K562 (cell line): ENCODE data around the gene JUND. TPM values are rescaled to one million over a fixed set of nuclear protein-coding genes. Genes with fewer than 3 reads are reported as not detected.

Experiments used
- ARNT ChIP-seq, 2 experiments: fragments of 450-650 bp; IDR thresholded peaks; 2 replicates each; pipeline ENCODE4 v1.6.1; 2016; ENCODE audit warnings: mild to moderate bottlenecking in 1 of 2
- GTF3C2 ChIP-seq: IDR thresholded peaks from 3 replicates; pipeline ENCODE4 v1.6.1; 2011; ENCODE audit warnings: borderline replicate concordance, mild to moderate bottlenecking, moderate library complexity; ENCODE audit not compliant: insufficient read length; ENCODE audit errors: extremely low read depth
- HDAC1 ChIP-seq, 2 experiments: fragments of 450-650 bp; IDR thresholded peaks; 2 replicates each; pipeline ENCODE4 v1.6.1; 2016 to 2017; ENCODE audit warnings: inconsistent platforms in 1 of 2, mild to moderate bottlenecking in 1 of 2, moderate library complexity in 1 of 2
- HNRNPH1 ChIP-seq: fragments of 200-400 bp; formaldehyde crosslinking; optimal IDR thresholded peaks from 2 replicates; pipeline ENCODE3; 2017; ENCODE audit warnings: low read depth, mild to moderate bottlenecking, low read length, moderate library complexity
- IRF2 ChIP-seq: sonication (generic); formaldehyde crosslinking; IDR thresholded peaks from 2 replicates; pipeline ENCODE4 v1.8.1; 2022; ENCODE audit warnings: mild to moderate bottlenecking, missing genetic modification reagents
- JUN ChIP-seq, 2 experiments: sonication (generic) in 1 of 2; formaldehyde crosslinking in 1 of 2; IDR thresholded peaks; 2 replicates each; pipeline versions ENCODE4 v1.6.1 to v1.8.0; 2012 to 2022; ENCODE audit warnings: borderline replicate concordance in 2 of 2, mild to moderate bottlenecking in 2 of 2, improper control_type of control experiment in 1 of 2, low read depth in 1 of 2, low read length in 1 of 2, missing genetic modification reagents in 1 of 2
- KDM1A ChIP-seq, 2 experiments: fragments of 450-650 bp; IDR thresholded peaks; 2 replicates each; pipeline ENCODE4 v1.6.1; 2016; ENCODE audit warnings: mild to moderate bottlenecking in 2 of 2
- MAFK ChIP-seq: IDR thresholded peaks from 2 replicates; pipeline ENCODE4 v1.6.1; 2011; ENCODE audit warnings: low read length, improper control_type of control experiment
- MEIS2 ChIP-seq: fragments of 450-650 bp; IDR thresholded peaks from 2 replicates; pipeline ENCODE4 v1.6.1; 2014; ENCODE audit warnings: mild to moderate bottlenecking; ENCODE audit not compliant: partially characterized antibody
- RBM17 ChIP-seq: fragments of 200-400 bp; formaldehyde crosslinking; IDR thresholded peaks from 2 replicates; pipeline ENCODE4 v1.6.1; 2017; ENCODE audit warnings: low read depth, mild to moderate bottlenecking, low read length, borderline replicate concordance
- SIN3A ChIP-seq, 2 experiments: fragments of 150-350 bp in 1 of 2; IDR thresholded peaks; 2 replicates each; pipeline ENCODE4 v1.6.1; 2011 to 2016; ENCODE audit warnings: borderline replicate concordance in 2 of 2, low read depth in 2 of 2, low read length in 2 of 2, mild to moderate bottlenecking in 2 of 2, moderate library complexity in 2 of 2; ENCODE audit not compliant: control insufficient read depth in 1 of 2
- SMAD1 ChIP-seq: fragments of 150-350 bp; IDR thresholded peaks from 2 replicates; pipeline ENCODE4 v1.6.1; 2014; ENCODE audit warnings: low read length, low read depth; ENCODE audit not compliant: partially characterized antibody
- SOX6 ChIP-seq: fragments of 450-650 bp; IDR thresholded peaks from 2 replicates; pipeline ENCODE4 v1.6.1; 2014; ENCODE audit warnings: mild to moderate bottlenecking
- XRCC3 ChIP-seq: fragments of 450-650 bp; IDR thresholded peaks from 2 replicates; pipeline ENCODE4 v1.6.1; 2017; ENCODE audit warnings: mild to moderate bottlenecking, moderate library complexity
- ZBTB1 ChIP-seq: sonication (generic); formaldehyde crosslinking; IDR thresholded peaks from 2 replicates; pipeline ENCODE4 v1.8.1; 2023; ENCODE audit warnings: missing genetic modification reagents, low read depth, mild to moderate bottlenecking, borderline replicate concordance
- ZNF324 ChIP-seq: fragments of 250-450 bp; sonication (Bioruptor Pico); IDR thresholded peaks from 2 replicates; pipeline ENCODE4 v1.4.0; 2020; ENCODE audit warnings: mild to moderate bottlenecking
- ZNF431 ChIP-seq: sonication (generic); formaldehyde crosslinking; IDR thresholded peaks from 2 replicates; pipeline ENCODE4 v1.8.0; 2022; ENCODE audit warnings: mild to moderate bottlenecking, missing genetic modification reagents
- ZNF449 ChIP-seq: fragments of 250-450 bp; sonication (Bioruptor Pico); IDR thresholded peaks from 2 replicates; pipeline ENCODE4 v1.8.0; 2022; ENCODE audit warnings: moderate library complexity, mild to moderate bottlenecking, inconsistent platforms
- ZNF639 ChIP-seq, 2 experiments: fragments of 200-800 bp in 1 of 2; sonication (Bioruptor generic) in 1 of 2; sonication (generic) in 1 of 2; formaldehyde crosslinking in 1 of 2; IDR thresholded peaks in 1 of 2; conservative IDR thresholded peaks in 1 of 2; 2 replicates each; pipeline versions ENCODE4 v1.5.0 to v1.6.1; 2016 to 2020; ENCODE audit warnings: missing compliant biosample characterization in 1 of 2, missing genetic modification characterization in 1 of 2, missing genetic modification reagents in 1 of 2
- ZNF696 ChIP-seq: fragments of 250-450 bp; sonication (Bioruptor Pico); conservative IDR thresholded peaks from 2 replicates; pipeline ENCODE4 v1.4.0; 2020; ENCODE audit warnings: mild to moderate bottlenecking, moderate library complexity
- polyA plus RNA-seq, 8 experiments: library from polyadenylated mRNA; depleted of rRNA in 4 of 8; stranded (reverse) in 5 of 8; unstranded in 3 of 8; fragments of >200 nt; fragmentation: Nextera tagmentation in 2 of 8; fragmentation: Illumina TruSeq in 1 of 8; extraction: Ambion mirVana in 2 of 8; extraction: Trizol in 1 of 8; gene quantifications; 2 replicates each; pipeline versions ENCODE4 v1.2.1 to v1.2.3, GENCODE V29; 2011 to 2014; ENCODE audit warnings: inconsistent platforms in 1 of 8, missing spikeins in 1 of 8
- total RNA-seq, 7 experiments: library from RNA; depleted of rRNA in 6 of 7; stranded (reverse); fragments of >200 nt in 6 of 7; fragmentation: Illumina TruSeq in 2 of 7; extraction: Trizol in 2 of 7; gene quantifications; 2 replicates each; pipeline versions ENCODE4 v1.2.1 to v1.2.3, GENCODE V29; 2011 to 2021; ENCODE audit warnings: low replicate concordance in 1 of 7

Gene JUND
- total and polyA plus RNA-seq, 9 of the 15 experiments (the other 6 are each of a cell fraction or from before 2014, with no cell fraction given), result 6.4 to 286 (median 42.3) TPM

GRCh38 chr19:18322318-18322758 is 40.9 kb upstream of the JUND start (continued):
- TF ChIP-seq ZNF639 (CRISPR knock-in tag; conservative IDR thresholded peaks at IDR 0.05 in 1 of 2, IDR thresholded peaks at IDR 0.05 in 1 of 2) (no peak), ZNF449 (CRISPR knock-in tag) (no peak), MAFK (no peak), ZNF696 (CRISPR knock-in tag) (no peak), GTF3C2 (no peak), JUN (IDR thresholded peaks at IDR 0.05; ENCODE audit: borderline replicate concordance, low read depth, low read length) (no peak), JUN (CRISPR knock-in tag; IDR thresholded peaks at IDR 0.05; ENCODE audit: borderline replicate concordance) (no peak; the same call in 1 of the 2 replicates), MEIS2 (no peak), IRF2 (CRISPR knock-in tag) (no peak), ARNT (IDR thresholded peaks at IDR 0.05) (0 out of 4 replicates have a peak, but pooled peaks of 1 of the 2 experiments have one; percentile 38), XRCC3 (no peak), RBM17 (no peak), ZNF324 (CRISPR knock-in tag) (no peak), HDAC1 (IDR thresholded peaks at IDR 0.05) (0 out of 4 replicates have a peak, but pooled peaks of 1 of the 2 experiments have one; percentile 6), ZBTB1 (CRISPR knock-in tag) (0 out of 2 replicates have a peak, but pooled peaks have one; percentile 25), SOX6 (no peak), SIN3A (IDR thresholded peaks at IDR 0.05; ENCODE audit: borderline replicate concordance in 2 of 2, control insufficient read depth in 1 of 2, low read depth in 2 of 2, low read length in 2 of 2) (peak in 1 of 2 experiments; percentile 76; a peak in 1 of 4 replicates), ZNF431 (CRISPR knock-in tag) (0 out of 2 replicates have a peak, but pooled peaks have one; percentile 20), HNRNPH1 (no peak), SMAD1 (no peak), KDM1A (IDR thresholded peaks at IDR 0.05) (peak in 1 of 2 experiments; percentile 28; a peak in 2 of 4 replicates)
